Thyroid gland (tissue), 4 donors: Measurements from ENCODE around the gene SORCS2.

Experiments
- CTCF ChIP-seq, 6 experiments: fragments of 200-600 bp in 3 of 6; fragments of 450-650 bp in 3 of 6; sonication (generic) in 3 of 6; IDR thresholded peaks; one replicate each; pipeline ENCODE4 v1.5.1; 2016 to 2019; ENCODE audit warnings: antibody characterized with exemption in 6 of 6, mild to moderate bottlenecking in 2 of 6, inconsistent platforms in 1 of 6, moderate library complexity in 1 of 6
- POLR2A ChIP-seq, 2 donors: fragments of 450-650 bp; IDR thresholded peaks; one replicate each; pipeline ENCODE4 v1.6.1; 2017; ENCODE audit warnings: antibody characterized with exemption in 2 of 2, mild to moderate bottlenecking in 2 of 2, moderate library complexity in 1 of 2

- TF ChIP-seq CTCF (IDR thresholded peaks at IDR 0.05) (no peak), POLR2A (IDR thresholded peaks at IDR 0.05) (no peak)
Observed at GRCh38 chr4:7387925-7388324, 195.6 kb downstream of the SORCS2 start.
